GM19467 (cell line): ENCODE results near the gene MFNG.

ENCODE experiments used
- ATAC-seq: cut with Tn5 transposase; IDR thresholded peaks from one replicate; pipeline ENCODE4 v1.9.1; 2021; ENCODE audit warnings: mild to moderate bottlenecking, moderate library complexity; ENCODE audit not compliant: unreplicated experiment

Gene MFNG

DNA sequence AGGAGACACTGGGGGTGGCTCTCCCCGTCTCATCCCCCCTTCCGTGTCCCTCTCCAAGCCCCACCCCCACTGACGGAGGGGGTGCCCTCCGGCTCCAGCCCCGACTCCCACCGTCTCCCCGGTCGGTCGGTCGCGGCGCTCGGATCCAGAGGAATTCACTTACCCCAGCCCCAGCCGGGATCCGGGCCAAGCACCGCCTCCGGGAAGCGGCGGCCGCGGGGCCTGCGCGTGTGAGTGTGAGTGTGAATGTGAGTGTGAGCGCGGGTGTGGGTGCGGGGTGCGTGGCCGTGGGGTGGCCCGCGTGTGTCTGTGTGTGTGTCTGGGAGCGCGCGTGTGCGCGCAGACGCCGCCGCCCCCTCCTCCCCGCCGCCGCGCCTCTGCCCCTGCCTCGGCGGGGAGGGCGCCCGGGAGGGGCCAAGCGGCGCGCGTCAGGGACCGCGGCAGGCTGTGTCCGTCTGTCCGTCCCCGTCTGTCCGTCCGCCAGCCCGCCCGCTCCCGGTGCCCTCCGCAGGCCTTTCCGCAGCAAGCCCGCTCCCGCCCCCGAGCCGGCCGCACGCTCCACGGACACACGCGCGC, 59.0 kb downstream of the MFNG start, which contains the start of gene ELFN2:
TSS of gene ELFN2 (minus strand) at position 345 of the 576 bp plus-strand sequence. CDS start 51,945 bp downstream, outside the sequence.
- no peak for ATAC-seq

DNA sequence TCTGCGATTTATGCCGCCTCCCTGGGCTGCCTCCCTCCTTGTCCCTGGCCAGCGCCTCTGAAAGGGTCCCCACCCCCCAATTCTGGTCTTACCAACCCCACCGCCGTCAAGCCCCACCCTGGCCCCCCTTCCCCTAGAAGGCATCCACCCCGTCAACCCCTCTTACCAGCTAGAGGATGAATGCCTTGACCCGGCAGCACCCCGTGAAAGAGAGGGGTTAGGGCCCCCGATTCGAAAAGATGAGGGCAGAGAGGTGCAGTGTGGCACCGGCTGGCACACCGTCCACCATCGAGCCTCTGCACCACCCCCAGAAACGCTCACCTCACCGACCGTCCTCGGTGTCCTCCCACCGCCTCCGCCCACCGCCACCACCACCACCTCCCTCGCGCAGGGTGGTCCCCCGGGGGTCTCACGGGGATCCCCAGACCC, 59.5 kb downstream of the MFNG start:
- no peak for ATAC-seq

DNA sequence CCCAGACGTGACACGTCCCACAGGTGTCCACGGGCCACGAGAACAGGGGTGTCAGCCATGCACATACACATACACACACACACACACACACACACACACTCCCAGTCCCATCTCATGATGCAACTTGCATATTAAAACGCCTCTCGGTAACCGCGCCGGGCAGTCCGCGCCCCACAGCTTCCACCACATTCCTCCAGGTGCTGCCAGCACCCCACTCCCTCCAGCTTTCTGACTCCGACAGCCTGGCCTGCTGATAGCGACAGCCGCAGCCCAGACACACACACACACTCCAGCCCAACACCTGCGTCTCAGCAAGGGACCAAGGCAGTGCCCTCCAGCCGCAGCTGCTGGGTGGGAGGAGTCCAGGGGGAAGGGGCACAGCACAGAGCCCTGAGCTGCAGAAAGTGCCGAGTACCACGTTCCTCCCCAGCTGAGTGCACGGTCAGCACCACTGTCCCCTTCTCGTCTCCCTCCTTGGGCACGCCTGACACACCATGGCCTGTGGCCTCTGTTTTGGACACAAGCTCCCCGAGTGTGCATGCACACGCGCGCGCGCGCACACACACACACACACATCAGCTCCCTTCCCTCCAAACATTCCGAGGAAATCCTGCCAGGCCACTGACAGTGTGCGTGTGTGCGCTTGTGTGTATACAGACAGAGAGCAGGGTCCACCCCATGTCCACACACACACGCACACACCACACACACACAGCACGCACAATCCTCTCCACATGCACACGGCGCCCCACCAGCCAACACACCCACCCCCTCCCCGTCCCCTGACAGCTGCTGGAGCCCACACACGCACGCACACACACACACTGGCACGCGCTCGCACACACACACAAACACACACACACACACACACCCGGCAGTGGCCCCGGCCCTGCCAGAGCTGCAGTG, 60.1 kb downstream of the MFNG start:
- ATAC-seq, result no peak

GRCh38 chr22:37425369-37425768, 60.8 kb downstream of the MFNG start:
- no peak for ATAC-seq

- ATAC-seq, result no peak
Measured at GRCh38 chr22:37423283-37423682, 62.9 kb downstream of the MFNG start.

GRCh38 chr22:37421468-37421877, 64.7 kb downstream of the MFNG start:
- no peak for ATAC-seq

DNA sequence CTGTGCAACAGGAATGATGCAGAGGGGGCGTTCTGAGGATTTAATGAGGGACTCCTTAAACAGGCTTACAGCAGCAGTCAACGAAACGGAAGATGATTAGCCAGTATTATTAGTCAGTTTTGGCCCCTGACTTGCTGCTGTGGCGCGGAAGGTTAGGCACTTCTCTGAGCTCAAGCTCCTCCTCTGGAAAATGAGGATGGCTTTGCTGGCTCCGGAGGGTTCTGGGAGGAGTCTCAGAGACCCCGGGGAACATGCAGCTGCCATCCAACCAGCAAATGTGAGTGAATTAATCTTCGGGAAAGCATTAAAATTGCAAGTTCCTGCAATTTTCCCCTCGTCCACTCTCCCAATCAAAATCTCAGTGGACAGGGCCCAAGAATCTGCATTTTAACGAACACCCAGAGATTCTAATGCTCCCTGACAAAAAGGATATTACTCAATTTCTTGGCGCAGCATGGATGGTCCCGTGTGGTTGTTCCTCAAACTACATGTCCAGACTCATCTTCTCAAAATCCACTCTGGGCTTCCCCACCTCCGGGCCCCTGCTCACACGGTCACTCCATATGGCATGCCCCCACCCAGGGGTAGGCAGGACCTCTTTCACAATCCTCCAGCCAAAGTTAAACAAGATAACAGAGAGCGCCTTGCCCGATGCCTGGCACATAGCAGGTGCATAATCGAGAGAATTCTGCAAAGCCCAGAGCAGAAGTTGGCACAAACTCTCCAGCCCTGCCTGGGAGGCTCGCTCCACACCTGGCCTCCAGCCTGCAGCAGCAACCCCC, 65.3 kb downstream of the MFNG start:
- ATAC-seq, result no peak

GRCh38 chr22:37419969-37420685, 66.1 kb downstream of the MFNG start:
- ATAC-seq, result no peak

DNA sequence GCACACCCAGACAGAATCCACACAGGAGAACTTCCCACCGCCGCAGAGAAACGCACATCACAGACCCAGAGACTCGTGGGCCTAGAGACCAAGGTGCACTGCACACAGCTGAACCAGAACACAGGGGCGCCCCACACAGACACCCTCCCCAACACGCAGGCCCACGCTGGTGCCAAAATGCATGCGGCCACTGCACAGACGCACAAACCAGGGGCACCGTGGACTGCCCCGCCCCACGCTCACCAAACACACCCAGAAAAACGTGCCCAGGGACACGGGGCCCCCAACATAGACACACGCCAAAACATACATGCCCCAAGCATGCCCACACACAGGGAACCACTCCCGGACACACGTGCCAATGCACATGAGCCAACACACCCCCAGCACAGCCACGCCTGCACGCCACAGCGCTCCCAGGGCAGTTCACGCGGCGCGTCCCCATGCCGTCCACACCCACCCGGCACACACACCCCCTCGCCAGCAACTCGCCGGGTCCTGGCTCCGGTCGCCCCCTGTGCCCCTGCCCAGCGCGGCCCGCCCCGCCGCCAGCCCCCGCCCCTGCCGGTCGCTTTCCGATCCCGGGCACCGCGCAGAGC, 66.7 kb downstream of the MFNG start:
- ATAC-seq, result no peak
